Vein endothelial cell (primary cell): ENCODE results near the gene MAGED1. TPM values are rescaled to one million over a fixed set of nuclear protein-coding genes. Genes with fewer than 3 reads are reported as not detected.

Experiments
- small RNA-seq: library from RNA; depleted of rRNA; stranded (forward); fragments of <200 nt; gene quantifications from one replicate; pipeline ENCODE3, GENCODE V24; 2012
- total RNA-seq: library from RNA; depleted of rRNA; stranded (reverse); fragments of >200 nt; gene quantifications from 2 replicates; pipeline ENCODE4 v1.2.3, GENCODE V29; 2012

Gene MAGED1, protein sequence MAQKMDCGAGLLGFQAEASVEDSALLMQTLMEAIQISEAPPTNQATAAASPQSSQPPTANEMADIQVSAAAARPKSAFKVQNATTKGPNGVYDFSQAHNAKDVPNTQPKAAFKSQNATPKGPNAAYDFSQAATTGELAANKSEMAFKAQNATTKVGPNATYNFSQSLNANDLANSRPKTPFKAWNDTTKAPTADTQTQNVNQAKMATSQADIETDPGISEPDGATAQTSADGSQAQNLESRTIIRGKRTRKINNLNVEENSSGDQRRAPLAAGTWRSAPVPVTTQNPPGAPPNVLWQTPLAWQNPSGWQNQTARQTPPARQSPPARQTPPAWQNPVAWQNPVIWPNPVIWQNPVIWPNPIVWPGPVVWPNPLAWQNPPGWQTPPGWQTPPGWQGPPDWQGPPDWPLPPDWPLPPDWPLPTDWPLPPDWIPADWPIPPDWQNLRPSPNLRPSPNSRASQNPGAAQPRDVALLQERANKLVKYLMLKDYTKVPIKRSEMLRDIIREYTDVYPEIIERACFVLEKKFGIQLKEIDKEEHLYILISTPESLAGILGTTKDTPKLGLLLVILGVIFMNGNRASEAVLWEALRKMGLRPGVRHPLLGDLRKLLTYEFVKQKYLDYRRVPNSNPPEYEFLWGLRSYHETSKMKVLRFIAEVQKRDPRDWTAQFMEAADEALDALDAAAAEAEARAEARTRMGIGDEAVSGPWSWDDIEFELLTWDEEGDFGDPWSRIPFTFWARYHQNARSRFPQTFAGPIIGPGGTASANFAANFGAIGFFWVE
- total RNA-seq, result 183 and 261 TPM in 2 replicates

DNA sequence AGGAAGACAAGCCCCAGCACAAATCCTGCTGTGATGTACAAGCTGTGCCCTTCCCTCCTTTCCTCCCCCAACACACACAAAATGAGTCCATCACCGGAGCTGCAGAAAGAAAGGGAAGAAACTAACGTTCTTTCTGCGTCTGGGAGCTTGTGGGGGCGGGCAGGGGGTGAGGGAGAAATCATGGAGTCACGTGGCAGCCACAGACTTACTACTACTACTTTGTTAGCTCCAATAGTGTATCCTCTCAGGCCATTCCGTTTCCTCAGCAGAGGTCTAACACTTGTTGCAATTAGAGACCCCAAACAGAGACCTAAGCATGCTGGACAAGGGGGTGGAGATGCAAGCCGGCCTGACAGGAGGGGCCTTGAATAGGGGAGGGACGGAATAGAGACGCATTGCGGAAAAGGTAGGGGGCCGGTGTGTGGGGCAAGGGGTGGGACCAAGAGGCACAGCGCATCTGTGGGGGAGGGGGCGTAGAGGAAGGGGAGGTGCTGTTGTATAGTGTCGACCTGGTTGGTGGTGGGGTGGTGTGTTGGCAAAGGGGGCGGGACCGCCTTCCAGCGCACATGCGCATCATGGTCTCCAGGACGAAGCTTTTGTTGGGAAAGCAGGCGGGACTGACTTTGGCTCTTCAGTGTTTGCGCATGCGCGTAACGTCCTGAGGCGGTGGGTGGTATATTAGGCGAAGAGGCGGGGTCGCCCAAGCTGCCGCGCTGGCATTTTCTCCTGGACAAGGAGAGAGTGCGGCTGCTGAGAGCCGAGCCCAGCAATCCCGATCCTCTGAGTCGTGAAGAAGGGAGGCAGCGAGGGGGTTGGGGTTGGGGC, at the start of gene MAGED1:
MAGED1 (plus strand) TSS at position 703 of the 825 bp plus-strand sequence. CDS start 682 bp downstream, outside the sequence.

Small RNA genes lying within 50 kb of the gene (small RNA-seq; reads per million reads assigned to genes)
- not detected for gene AL929410.2
- gene RNU6-504P, result not detected

Other genes with a start within 250 kb of the MAGED1 start
- gene CENPVL2, start 210.8 kb upstream of the MAGED1 start, total RNA-seq, result not detected in 2 replicates
- not detected in 2 replicates for gene CENPVL1, start 183.1 kb upstream of the MAGED1 start, total RNA-seq
- gene GSPT2, start 150.2 kb upstream of the MAGED1 start, total RNA-seq, result 6.2 and 7.1 TPM in 2 replicates
- 5.2 and 12.4 TPM in 2 replicates for gene MAGED4B, start 175.6 kb downstream of the MAGED1 start, total RNA-seq